ENCODE data around the gene LTK. TPM values are rescaled to one million over a fixed set of nuclear protein-coding genes. Genes with fewer than 3 reads are reported as not detected.

LTK gene
- total and polyA plus RNA-seq, 2 experiments from 2014 or later: 3.0 to 3.7 TPM

DNA sequence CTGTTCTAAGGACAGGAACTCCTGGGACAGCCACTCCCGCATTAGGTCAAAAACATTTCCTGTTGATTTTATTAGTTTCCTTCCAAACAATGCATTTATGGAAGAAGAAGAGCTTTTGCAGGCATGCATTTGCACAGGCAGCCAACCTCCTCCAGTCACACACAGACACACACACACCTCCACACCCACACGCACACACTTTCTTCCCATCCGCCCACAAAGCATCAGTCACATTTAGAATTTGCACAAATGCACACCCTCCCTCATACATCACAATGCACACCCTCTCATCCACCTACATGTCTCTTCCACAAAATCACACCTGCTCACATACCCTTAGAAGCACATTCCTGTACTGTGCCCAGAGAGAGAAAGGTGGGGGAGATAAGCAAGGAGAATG, 41.3 kb upstream of the LTK start:
- Histone ChIP-seq H3K4me3 (no peak overlapping the region), H3K27me3 (no peaks in the 10 kb centered on the region), H3K9me3 (ENCODE audit: low read depth) (no peaks in the 10 kb centered on the region), H3K36me3 (no peaks in the 10 kb centered on the region), H3K4me1 (ENCODE audit: low read depth) (no peaks in the 10 kb centered on the region), H3K27ac (no peak overlapping the region)
- no peak for DNase-seq (ENCODE audit: low read depth in 1 of 2, low spot score in 1 of 2)
- TF ChIP-seq, protein P1, sequence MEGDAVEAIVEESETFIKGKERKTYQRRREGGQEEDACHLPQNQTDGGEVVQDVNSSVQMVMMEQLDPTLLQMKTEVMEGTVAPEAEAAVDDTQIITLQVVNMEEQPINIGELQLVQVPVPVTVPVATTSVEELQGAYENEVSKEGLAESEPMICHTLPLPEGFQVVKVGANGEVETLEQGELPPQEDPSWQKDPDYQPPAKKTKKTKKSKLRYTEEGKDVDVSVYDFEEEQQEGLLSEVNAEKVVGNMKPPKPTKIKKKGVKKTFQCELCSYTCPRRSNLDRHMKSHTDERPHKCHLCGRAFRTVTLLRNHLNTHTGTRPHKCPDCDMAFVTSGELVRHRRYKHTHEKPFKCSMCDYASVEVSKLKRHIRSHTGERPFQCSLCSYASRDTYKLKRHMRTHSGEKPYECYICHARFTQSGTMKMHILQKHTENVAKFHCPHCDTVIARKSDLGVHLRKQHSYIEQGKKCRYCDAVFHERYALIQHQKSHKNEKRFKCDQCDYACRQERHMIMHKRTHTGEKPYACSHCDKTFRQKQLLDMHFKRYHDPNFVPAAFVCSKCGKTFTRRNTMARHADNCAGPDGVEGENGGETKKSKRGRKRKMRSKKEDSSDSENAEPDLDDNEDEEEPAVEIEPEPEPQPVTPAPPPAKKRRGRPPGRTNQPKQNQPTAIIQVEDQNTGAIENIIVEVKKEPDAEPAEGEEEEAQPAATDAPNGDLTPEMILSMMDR (IDR thresholded peaks at IDR 0.05; ENCODE audit: low read depth, low read length): no peak

DNA sequence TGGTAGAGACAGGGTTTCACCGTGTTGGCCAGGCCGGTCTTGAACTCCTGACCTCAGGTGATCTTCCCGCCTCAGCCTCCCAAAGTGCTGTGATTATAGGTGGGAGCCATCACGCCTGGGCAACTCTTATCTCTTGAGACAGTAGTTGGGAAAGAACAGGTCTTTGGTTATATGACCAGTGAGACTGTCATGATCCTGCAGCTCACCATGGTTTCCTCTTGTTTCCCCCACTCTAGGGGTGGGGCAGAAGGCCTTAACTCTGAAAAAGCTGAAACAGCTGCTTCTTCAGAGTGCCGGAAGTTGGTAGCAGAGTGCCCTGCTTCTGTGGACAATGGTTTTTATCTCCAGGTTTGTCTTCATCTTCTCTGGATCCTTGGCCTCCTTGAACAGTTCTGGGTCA, 40.7 kb upstream of the LTK start:
- TF ChIP-seq, protein P1 (IDR thresholded peaks at IDR 0.05; ENCODE audit: low read depth, low read length): no peak
- H3K4me1 ChIP-seq (ENCODE audit: low read depth): no peaks in the 10 kb centered on the region
- H3K9me3 ChIP-seq (ENCODE audit: low read depth): no peaks in the 10 kb centered on the region
- H3K4me3 ChIP-seq: no peak overlapping the region
- H3K27me3 ChIP-seq: no peaks in the 10 kb centered on the region
- DNase-seq (ENCODE audit: low read depth in 1 of 2, low spot score in 1 of 2): no peak
- H3K36me3 ChIP-seq: no peaks in the 10 kb centered on the region
- H3K27ac ChIP-seq: no peak overlapping the region

DNA sequence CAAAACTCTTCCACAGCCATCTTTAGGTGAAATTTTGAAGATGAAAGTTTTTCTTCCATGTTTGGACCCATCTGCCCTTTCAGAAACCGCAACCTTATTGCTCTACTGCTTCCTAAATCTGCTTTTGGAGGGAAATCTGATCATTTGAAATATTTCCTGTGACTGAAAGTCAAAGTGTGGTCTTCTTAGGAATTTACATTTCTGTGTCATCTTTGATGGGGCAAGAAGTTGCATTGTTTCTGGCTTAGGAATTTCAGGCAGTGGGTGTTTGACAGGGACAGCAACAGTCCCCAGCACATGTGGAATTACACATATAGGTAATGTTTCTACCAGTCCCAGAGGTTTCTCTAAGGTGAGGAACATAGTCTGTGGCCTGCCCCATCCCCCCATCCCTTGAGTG, 40.1 kb upstream of the LTK start:
- no peak for DNase-seq (ENCODE audit: low read depth in 1 of 2, low spot score in 1 of 2)
- H3K4me3 ChIP-seq: no peak overlapping the region
- H3K27me3 ChIP-seq: no peaks in the 10 kb centered on the region
- H3K4me1 ChIP-seq (ENCODE audit: low read depth): no peaks in the 10 kb centered on the region
- TF ChIP-seq, protein P1 (IDR thresholded peaks at IDR 0.05; ENCODE audit: low read depth, low read length): no peak
- no peaks in the 10 kb centered on the region for H3K36me3 ChIP-seq
- H3K9me3 ChIP-seq (ENCODE audit: low read depth): no peaks in the 10 kb centered on the region
- no peak overlapping the region for H3K27ac ChIP-seq

DNA sequence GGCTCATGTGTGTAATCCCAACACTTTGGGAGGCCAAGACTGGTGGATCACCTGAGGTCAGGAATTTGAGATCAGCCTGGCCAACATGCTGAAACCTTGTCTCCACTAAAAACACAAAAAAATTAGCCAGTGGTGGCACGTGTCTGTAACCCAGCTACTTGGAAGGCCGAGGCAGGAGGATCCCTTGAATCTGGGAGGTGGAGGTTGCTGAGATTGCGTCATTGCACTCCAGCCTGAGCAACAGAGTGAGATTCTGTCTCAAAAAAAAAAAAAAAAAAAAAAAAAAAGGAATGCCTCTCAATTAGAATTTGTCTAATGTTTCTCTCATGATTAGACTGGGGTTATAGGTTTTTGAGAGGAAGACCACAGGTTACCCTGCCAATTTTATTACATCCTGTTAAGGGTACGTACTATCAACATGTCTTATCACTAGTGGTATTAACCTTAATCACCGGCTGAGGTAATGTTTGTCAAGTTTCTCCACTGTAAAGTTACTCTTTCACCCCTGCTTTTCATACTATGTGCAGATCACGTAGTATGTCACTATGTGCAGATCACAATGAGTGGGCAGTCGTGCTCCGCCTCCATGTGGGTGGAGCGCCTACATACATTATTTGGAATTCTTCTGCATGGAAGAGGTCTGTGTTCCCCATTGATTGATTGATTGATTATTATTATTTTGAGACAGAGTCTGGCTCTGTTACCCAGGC, 36.6 kb upstream of the LTK start:
- no peak overlapping the region for H3K27ac ChIP-seq
- no peak for DNase-seq (ENCODE audit: low read depth in 1 of 2, low spot score in 1 of 2)
- H3K36me3 ChIP-seq: no peaks in the 10 kb centered on the region
- H3K27me3 ChIP-seq: no peaks in the 10 kb centered on the region
- TF ChIP-seq, protein P1 (IDR thresholded peaks at IDR 0.05; ENCODE audit: low read depth, low read length): no peak
- no peaks in the 10 kb centered on the region for H3K9me3 ChIP-seq (ENCODE audit: low read depth)
- H3K4me1 ChIP-seq (ENCODE audit: low read depth): no peaks in the 10 kb centered on the region
- no peak overlapping the region for H3K4me3 ChIP-seq

DNA sequence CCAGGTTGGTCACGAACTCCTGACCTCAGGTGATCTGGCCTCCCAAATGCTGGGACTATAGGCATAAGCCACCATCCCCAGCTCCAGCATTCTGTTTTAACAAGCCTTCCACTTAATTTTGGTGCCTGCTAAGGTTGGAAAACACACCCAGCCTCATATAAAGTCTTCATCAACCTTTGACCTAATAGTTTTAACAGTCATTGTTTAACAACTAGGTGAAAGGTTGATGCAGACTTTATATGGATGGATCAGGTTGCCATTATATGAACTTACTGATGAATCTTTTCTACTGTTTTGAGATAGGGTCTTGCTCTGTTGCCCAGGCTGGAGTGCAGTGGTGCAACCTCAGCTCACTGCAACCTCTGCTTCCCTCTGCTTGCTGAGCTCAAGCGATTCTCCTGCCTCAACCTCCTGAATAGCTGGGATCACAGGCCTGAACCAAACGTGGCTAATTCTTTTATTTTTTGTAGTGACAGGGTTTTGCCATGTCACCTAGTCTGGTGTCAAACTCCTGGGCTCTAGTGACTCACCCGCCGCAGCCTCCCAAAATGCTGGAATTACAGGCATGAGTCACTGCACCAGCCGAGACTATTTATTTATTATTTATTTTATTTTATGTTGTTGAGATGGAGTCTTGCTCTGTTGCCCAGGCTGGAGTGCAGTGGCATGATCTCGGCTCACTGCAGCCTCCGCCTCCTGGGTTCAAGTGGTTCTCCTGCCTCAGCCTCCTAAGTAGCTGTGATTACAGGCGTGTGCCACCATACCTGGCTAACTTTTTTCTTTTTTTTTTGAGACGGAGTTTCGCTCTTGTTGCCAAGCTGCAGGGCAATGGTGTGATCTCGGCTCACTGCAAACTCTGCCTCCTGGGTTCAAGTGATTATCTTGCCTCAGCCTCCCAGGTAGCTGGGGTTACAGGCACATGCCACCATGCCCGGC, 33.5 kb upstream of the LTK start:
- DNase-seq (ENCODE audit: low read depth in 1 of 2, low spot score in 1 of 2): peak in 1 of 2 donors; percentile 36
- TF ChIP-seq, protein P1 (IDR thresholded peaks at IDR 0.05; ENCODE audit: low read depth, low read length): no peak
- Histone ChIP-seq H3K27me3 (no peaks in the 10 kb centered on the region), H3K4me3 (no peak overlapping the region), H3K27ac (no peak overlapping the region), H3K36me3 (no peaks in the 10 kb centered on the region), H3K4me1 (ENCODE audit: low read depth) (no peaks in the 10 kb centered on the region), H3K9me3 (ENCODE audit: low read depth) (no peaks in the 10 kb centered on the region)
